ENCODE measurements around the gene MYCL.

DNA sequence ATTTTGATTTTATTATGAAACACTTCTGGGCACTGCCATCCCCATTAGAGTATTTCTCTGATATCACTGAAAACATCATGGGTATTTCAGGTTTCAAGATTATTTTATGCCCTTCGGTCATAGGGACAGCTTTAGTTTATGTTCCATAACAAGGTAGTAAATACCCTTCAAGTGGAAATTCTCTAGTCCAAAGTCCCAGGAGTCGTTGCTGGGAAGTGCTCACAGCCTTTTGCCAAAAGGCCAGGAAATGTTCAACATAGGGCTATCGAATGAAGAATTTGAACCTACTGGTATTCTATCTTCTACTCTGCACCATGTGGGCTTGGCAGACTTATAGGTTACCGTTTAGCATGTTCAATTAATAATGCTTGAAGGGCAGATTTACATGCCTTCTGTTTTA lies 45.5 kb upstream of the MYCL start:
- TF ChIP-seq, protein P1, sequence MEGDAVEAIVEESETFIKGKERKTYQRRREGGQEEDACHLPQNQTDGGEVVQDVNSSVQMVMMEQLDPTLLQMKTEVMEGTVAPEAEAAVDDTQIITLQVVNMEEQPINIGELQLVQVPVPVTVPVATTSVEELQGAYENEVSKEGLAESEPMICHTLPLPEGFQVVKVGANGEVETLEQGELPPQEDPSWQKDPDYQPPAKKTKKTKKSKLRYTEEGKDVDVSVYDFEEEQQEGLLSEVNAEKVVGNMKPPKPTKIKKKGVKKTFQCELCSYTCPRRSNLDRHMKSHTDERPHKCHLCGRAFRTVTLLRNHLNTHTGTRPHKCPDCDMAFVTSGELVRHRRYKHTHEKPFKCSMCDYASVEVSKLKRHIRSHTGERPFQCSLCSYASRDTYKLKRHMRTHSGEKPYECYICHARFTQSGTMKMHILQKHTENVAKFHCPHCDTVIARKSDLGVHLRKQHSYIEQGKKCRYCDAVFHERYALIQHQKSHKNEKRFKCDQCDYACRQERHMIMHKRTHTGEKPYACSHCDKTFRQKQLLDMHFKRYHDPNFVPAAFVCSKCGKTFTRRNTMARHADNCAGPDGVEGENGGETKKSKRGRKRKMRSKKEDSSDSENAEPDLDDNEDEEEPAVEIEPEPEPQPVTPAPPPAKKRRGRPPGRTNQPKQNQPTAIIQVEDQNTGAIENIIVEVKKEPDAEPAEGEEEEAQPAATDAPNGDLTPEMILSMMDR (conservative IDR thresholded peaks at IDR 0.05) = no peak
- no peak for TF ChIP-seq ZFX (IDR thresholded peaks at IDR 0.05)

Data from C4-2B (cell line).